ENCODE measurements around the gene HEXIM2.

Gene HEXIM2

DNA sequence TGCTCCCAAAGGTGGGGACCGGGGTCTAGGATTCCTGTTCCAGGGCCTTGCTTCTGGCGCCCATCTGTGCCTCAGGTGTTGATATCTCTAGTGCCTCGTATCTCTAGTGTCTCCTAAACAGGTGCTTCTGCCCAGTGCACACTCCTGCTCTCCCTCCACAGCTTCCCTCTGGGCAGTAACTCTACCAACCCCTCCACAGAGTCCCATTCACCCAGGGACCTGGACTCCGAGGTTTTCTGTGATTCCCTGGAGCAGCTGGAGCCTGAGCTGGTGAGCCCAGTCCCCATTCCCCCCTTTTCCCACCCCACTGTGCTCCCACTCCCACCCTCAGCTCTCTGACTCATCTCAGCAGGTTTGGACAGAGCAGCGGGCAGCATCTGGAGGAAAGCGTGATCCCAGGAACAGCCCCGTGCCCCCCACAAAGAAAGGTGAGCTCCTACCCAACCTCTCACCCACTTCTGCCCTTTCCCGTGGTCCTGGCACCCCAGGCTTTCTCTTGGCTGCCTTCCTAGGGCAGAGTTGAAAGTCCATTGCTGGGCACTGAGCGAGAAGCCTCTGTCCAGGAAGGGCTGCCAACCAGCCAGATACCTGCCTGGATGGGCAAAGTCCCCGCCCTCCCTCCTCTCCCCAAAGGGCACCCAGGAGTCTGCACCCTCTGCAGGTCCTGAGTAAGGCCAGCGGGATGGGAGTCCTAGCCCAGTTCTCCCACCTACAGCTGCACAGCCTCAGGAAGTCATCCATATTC lies 23.9 kb upstream of the HEXIM2 start (continued):
- TF ChIP-seq, protein P1, sequence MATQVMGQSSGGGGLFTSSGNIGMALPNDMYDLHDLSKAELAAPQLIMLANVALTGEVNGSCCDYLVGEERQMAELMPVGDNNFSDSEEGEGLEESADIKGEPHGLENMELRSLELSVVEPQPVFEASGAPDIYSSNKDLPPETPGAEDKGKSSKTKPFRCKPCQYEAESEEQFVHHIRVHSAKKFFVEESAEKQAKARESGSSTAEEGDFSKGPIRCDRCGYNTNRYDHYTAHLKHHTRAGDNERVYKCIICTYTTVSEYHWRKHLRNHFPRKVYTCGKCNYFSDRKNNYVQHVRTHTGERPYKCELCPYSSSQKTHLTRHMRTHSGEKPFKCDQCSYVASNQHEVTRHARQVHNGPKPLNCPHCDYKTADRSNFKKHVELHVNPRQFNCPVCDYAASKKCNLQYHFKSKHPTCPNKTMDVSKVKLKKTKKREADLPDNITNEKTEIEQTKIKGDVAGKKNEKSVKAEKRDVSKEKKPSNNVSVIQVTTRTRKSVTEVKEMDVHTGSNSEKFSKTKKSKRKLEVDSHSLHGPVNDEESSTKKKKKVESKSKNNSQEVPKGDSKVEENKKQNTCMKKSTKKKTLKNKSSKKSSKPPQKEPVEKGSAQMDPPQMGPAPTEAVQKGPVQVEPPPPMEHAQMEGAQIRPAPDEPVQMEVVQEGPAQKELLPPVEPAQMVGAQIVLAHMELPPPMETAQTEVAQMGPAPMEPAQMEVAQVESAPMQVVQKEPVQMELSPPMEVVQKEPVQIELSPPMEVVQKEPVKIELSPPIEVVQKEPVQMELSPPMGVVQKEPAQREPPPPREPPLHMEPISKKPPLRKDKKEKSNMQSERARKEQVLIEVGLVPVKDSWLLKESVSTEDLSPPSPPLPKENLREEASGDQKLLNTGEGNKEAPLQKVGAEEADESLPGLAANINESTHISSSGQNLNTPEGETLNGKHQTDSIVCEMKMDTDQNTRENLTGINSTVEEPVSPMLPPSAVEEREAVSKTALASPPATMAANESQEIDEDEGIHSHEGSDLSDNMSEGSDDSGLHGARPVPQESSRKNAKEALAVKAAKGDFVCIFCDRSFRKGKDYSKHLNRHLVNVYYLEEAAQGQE (tag by site-specific recombination; IDR thresholded peaks at IDR 0.05), result no peak
- TF ChIP-seq ZSCAN23 (tag by site-specific recombination; IDR thresholded peaks at IDR 0.05), result no peak
- no peak for TF ChIP-seq ZNF350 (tag by site-specific recombination; IDR thresholded peaks at IDR 0.05)
- TF ChIP-seq, protein P2, sequence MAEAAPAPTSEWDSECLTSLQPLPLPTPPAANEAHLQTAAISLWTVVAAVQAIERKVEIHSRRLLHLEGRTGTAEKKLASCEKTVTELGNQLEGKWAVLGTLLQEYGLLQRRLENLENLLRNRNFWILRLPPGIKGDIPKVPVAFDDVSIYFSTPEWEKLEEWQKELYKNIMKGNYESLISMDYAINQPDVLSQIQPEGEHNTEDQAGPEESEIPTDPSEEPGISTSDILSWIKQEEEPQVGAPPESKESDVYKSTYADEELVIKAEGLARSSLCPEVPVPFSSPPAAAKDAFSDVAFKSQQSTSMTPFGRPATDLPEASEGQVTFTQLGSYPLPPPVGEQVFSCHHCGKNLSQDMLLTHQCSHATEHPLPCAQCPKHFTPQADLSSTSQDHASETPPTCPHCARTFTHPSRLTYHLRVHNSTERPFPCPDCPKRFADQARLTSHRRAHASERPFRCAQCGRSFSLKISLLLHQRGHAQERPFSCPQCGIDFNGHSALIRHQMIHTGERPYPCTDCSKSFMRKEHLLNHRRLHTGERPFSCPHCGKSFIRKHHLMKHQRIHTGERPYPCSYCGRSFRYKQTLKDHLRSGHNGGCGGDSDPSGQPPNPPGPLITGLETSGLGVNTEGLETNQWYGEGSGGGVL (tag by site-specific recombination; IDR thresholded peaks at IDR 0.05), result 0 out of 2 replicates have a peak, but pooled peaks have one; percentile 35
- TF ChIP-seq ZNF626 (tag by site-specific recombination; IDR thresholded peaks at IDR 0.05), result no peak
- no peak for TF ChIP-seq TCF7L2 (IDR thresholded peaks at IDR 0.05; ENCODE audit: borderline replicate concordance, low read depth, low read length)
- no peak for TF ChIP-seq ZNF530 (tag by site-specific recombination; IDR thresholded peaks at IDR 0.05; ENCODE audit: low read depth)
- TF ChIP-seq ZNF23 (tag by site-specific recombination; IDR thresholded peaks at IDR 0.05; ENCODE audit: borderline replicate concordance), result no peak
- TF ChIP-seq ZNF248 (tag by site-specific recombination; IDR thresholded peaks at IDR 0.05), result no peak

DNA sequence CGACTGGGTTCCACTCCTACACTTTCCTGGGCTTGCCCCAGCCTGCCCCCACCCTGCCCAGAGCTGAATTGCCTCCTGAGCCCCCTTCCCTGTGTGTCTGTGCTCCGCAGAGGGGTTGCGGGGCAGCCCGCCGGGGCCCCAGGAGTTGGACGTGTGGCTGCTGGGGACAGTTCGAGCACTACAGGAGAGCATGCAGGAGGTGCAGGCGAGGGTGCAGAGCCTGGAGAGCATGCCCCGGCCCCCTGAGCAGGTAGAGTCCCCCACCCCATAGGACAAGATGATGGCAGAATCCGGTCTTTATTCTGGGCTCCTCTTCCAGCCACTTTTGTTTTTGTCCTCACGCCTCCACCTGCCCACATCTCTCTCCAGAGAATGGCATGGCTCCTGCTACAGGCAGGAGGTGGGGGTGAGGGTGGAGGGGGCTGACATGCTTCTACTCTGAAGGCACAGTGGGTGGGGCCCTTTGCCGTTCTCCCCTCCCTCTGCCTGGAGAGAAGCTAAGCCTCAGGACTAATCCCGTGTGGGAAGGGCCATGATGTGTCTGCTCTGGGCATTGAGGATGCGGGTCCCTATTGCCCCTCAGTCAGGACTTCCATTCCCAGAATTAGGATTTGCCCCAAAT lies 22.7 kb upstream of the HEXIM2 start:
- Histone ChIP-seq H3K9me3 (ENCODE audit: control insufficient read depth, insufficient read depth, low read depth, low read length) (no peaks in the 10 kb centered on the region), H3K4me1 (ENCODE audit: control insufficient read depth, insufficient read depth, low read length) (peaks cover 7% of the 10 kb centered on the region; the same call in 1 of the 2 replicates), H3K36me3 (ENCODE audit: control insufficient read depth in 2 of 2, insufficient read depth in 1 of 2, low read length in 2 of 2) (peaks cover 0 to 22% of the 10 kb centered on the region in 2 experiments; a peak in 1 of 3 replicates), H3K4me3 (ENCODE audit: low read depth, low read length) (no peak overlapping the region), H3K27ac (ENCODE audit: extremely low read depth, low read depth, low read length) (no peak overlapping the region)
- ChIA-PET CTCF (interaction anchor here (7.8 to 10.1 kb wide), 2 partner anchors 13 to 59 kb away, joined by 209 to 301 read pairs; partner anchors contain the start of gene HEXIM1), POLR2A (interaction anchor here (7.8 kb wide), 1 partner anchor 10 kb away, joined by 192 read pairs; the partner anchor contains the start of gene HEXIM1)
- TF ChIP-seq ZFP3 (tag by site-specific recombination; IDR thresholded peaks at IDR 0.05; ENCODE audit: low read depth) (no peak), ZNF112 (tag by site-specific recombination; IDR thresholded peaks at IDR 0.05) (no peak), IKZF3 (tag by site-specific recombination; IDR thresholded peaks at IDR 0.05) (0 out of 2 replicates have a peak, but pooled peaks have one; percentile 11), EGR2 (tag by site-specific recombination; IDR thresholded peaks at IDR 0.05; ENCODE audit: low read depth) (peak; percentile 89), ZNF514 (tag by site-specific recombination; IDR thresholded peaks at IDR 0.05) (no peak), ZNF48 (tag by site-specific recombination; IDR thresholded peaks at IDR 0.05) (no peak), KLF1 (tag by site-specific recombination; IDR thresholded peaks at IDR 0.05) (peak; percentile 49; the same call in 1 of the 2 replicates), ZFHX2 (tag by site-specific recombination; conservative IDR thresholded peaks at IDR 0.05) (peak; percentile 92), ZNF341 (tag by site-specific recombination; IDR thresholded peaks at IDR 0.05; ENCODE audit: low read depth) (peak; percentile 34)
- TF ChIP-seq, protein P3, sequence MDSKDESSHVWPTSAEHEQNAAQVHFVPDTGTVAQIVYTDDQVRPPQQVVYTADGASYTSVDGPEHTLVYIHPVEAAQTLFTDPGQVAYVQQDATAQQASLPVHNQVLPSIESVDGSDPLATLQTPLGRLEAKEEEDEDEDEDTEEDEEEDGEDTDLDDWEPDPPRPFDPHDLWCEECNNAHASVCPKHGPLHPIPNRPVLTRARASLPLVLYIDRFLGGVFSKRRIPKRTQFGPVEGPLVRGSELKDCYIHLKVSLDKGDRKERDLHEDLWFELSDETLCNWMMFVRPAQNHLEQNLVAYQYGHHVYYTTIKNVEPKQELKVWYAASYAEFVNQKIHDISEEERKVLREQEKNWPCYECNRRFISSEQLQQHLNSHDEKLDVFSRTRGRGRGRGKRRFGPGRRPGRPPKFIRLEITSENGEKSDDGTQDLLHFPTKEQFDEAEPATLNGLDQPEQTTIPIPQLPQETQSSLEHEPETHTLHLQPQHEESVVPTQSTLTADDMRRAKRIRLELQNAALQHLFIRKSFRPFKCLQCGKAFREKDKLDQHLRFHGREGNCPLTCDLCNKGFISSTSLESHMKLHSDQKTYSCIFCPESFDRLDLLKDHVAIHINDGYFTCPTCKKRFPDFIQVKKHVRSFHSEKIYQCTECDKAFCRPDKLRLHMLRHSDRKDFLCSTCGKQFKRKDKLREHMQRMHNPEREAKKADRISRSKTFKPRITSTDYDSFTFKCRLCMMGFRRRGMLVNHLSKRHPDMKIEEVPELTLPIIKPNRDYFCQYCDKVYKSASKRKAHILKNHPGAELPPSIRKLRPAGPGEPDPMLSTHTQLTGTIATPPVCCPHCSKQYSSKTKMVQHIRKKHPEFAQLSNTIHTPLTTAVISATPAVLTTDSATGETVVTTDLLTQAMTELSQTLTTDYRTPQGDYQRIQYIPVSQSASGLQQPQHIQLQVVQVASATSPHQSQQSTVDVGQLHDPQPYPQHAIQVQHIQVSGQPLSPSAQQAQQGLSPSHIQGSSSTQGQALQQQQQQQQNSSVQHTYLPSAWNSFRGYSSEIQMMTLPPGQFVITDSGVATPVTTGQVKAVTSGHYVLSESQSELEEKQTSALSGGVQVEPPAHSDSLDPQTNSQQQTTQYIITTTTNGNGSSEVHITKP (tag by site-specific recombination; IDR thresholded peaks at IDR 0.05), result peak; percentile 78
- TF ChIP-seq, protein P2 (tag by site-specific recombination; IDR thresholded peaks at IDR 0.05), result peak; percentile 27; the same call in 1 of the 2 replicates

Data from HEK293 (cell line).